ACHN (cell line): ENCODE measurements around the gene GLIPR2.
A peak's percentile ranks its signal among the peaks of the same experiment; 100 is the strongest.
"Not testable (repeated sequence)": the region's sequence is repeated elsewhere in the genome, so short reads cannot be mapped to it uniquely, and the experiment has no call there.

ENCODE experiments used
- DNase-seq: peaks from one replicate; pipeline ENCODE4 v3.0.0-alpha.2; 2015
- in situ Hi-C: cut with HindIII; loops from 2 replicates; pipeline ENCODE4 v1.10.0; 2017; ENCODE audit warnings: low sequenced_read_pairs, low pct_ligation_motif_present, low pct_unique_long_range_greater_than_20kb

GLIPR2 gene

GRCh38 chr9:36154331-36154952 lies 17.9 kb downstream of the GLIPR2 start:
- in situ Hi-C loops: no loop called here
- DNase-seq: no peak

GRCh38 chr9:36156116-36156515 lies 19.6 kb downstream of the GLIPR2 start:
- DNase-seq: no peak
- in situ Hi-C loops: no loop called here

GRCh38 chr9:36158122-36158521 lies 21.6 kb downstream of the GLIPR2 start:
- no peak for DNase-seq
- in situ Hi-C loops: no loop called here

GRCh38 chr9:36158917-36159316 lies 22.4 kb downstream of the GLIPR2 start:
- no peak for DNase-seq
- in situ Hi-C loops: no loop called here

- in situ Hi-C loops: not testable (repeated sequence)
Observed at GRCh38 chr9:36159509-36159908, 23.0 kb downstream of the GLIPR2 start.

GRCh38 chr9:36160126-36160525 lies 23.6 kb downstream of the GLIPR2 start:
- in situ Hi-C loops, DNase-seq: not testable (repeated sequence)

More at GRCh38 chr9:36159509-36159908, 23.0 kb downstream of the GLIPR2 start:
- DNase-seq: not testable (repeated sequence)

- in situ Hi-C loops: no loop called here
- DNase-seq: no peak
Observed at GRCh38 chr9:36161187-36161586, 24.7 kb downstream of the GLIPR2 start.

- in situ Hi-C loops: no loop called here
Observed at GRCh38 chr9:36162211-36162738, 25.7 kb downstream of the GLIPR2 start.

GRCh38 chr9:36163049-36163785 lies 26.7 kb downstream of the GLIPR2 start:
- peak; percentile 27 for DNase-seq
- in situ Hi-C loops: no loop called here

More at GRCh38 chr9:36162211-36162738, 25.7 kb downstream of the GLIPR2 start:
- DNase-seq: no peak

GRCh38 chr9:36163786-36164170 lies 27.2 kb downstream of the GLIPR2 start:
- in situ Hi-C loops: no loop called here
- DNase-seq: no peak

- no peak for DNase-seq
- in situ Hi-C loops: no loop called here
Observed at GRCh38 chr9:36164372-36164771, 27.8 kb downstream of the GLIPR2 start.

- no peak for DNase-seq
- in situ Hi-C loops: no loop called here
Observed at GRCh38 chr9:36164989-36165388, 28.5 kb downstream of the GLIPR2 start.

GRCh38 chr9:36165826-36166167 lies 29.3 kb downstream of the GLIPR2 start:
- in situ Hi-C loops: no loop called here
- DNase-seq: no peak

- in situ Hi-C loops: no loop called here
- DNase-seq: peak; percentile 80
Observed at GRCh38 chr9:36166168-36166927, 29.8 kb downstream of the GLIPR2 start.

GRCh38 chr9:36169166-36169565 lies 32.6 kb downstream of the GLIPR2 start, which contains the start of gene CCIN:
CCIN (plus strand) TSS chr9:36169388; CDS start chr9:36169503, 115 bp downstream.
- no peak for DNase-seq
- in situ Hi-C loops: no loop called here

- no peak for DNase-seq
- in situ Hi-C loops: no loop called here
Observed at GRCh38 chr9:36169708-36170107, 33.2 kb downstream of the GLIPR2 start.

GRCh38 chr9:36170531-36170930 lies 34.0 kb downstream of the GLIPR2 start:
- in situ Hi-C loops: no loop called here
- no peak for DNase-seq

- in situ Hi-C loops: no loop called here
Observed at GRCh38 chr9:36173861-36174260, 37.3 kb downstream of the GLIPR2 start.

GRCh38 chr9:36174271-36174670 lies 37.7 kb downstream of the GLIPR2 start:
- in situ Hi-C loops: no loop called here
- no peak for DNase-seq

More at GRCh38 chr9:36173861-36174260, 37.3 kb downstream of the GLIPR2 start:
- DNase-seq: no peak
